ENCODE results near the gene PIGR. TPM values are rescaled to one million over a fixed set of nuclear protein-coding genes. Genes with fewer than 3 reads are reported as not detected.

Gene PIGR
- total RNA-seq, 1 experiment from 2014 or later, result 2.6 TPM

DNA sequence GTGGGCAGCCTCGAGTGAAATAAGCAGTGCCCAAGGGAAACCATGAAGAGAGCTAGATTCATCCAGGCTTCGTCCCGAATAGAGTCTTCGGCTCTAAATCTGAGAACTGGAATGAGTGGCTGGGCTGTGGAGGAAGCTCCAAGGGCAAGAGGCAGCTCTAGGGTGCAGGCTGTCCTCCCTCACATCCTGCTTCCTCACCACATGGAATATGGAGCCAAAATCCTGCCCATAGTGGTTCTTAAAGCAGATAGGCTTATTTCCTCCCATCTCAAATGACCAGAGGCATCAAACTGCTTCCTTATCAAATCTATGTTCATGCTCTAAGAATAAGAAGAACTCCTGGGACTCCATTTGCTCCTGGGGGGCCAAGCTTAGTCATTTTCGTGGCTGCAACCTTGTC lies 46.5 kb downstream of the PIGR start:
- no peaks in the 10 kb centered on the region for H4K20me1 ChIP-seq (ENCODE audit: insufficient read depth)
- no peak overlapping the region for H3K27ac ChIP-seq (ENCODE audit: low read depth, low read length)
- RAD21 ChIA-PET (ENCODE audit: low non-redundant PET in 1 of 2, low total read pairs in 2 of 2, uncharacterized antibody in 2 of 2, unreplicated experiment in 2 of 2), result no interaction called here
- no peak overlapping the region for H3K9ac ChIP-seq (ENCODE audit: low read length)
- POLR2A ChIA-PET, result no interaction called here
- H3K9me2 ChIP-seq (ENCODE audit: insufficient read depth), result no peaks in the 10 kb centered on the region
- H3K27me3 ChIP-seq (ENCODE audit: insufficient read depth, low read length), result no peaks in the 10 kb centered on the region
- H3K79me2 ChIP-seq (ENCODE audit: insufficient read depth, low read length), result no peaks in the 10 kb centered on the region
- peaks cover 9 to 20% of the 10 kb centered on the region in 2 experiments for H3K4me1 ChIP-seq (ENCODE audit: control insufficient read depth in 1 of 2, insufficient read depth in 2 of 2, low read length in 2 of 2)
- no peak overlapping the region for H3K4me3 ChIP-seq (replicated peaks in 1 of 2; ENCODE audit: low read depth in 1 of 2, low read length in 2 of 2)
- BruUV-seq (replicated peaks), result no TSS peak
- no peak overlapping the region for H3K4me2 ChIP-seq (ENCODE audit: low read length)
- ATAC-seq, result no peak
- H3K9me3 ChIP-seq (ENCODE audit: control insufficient read depth in 1 of 2, insufficient read depth in 1 of 2, low read depth in 1 of 2, low read length in 2 of 2), result no peaks in the 10 kb centered on the region
- H3K36me3 ChIP-seq (ENCODE audit: control insufficient read depth in 1 of 2, insufficient read depth in 2 of 2, low read length in 2 of 2), result no peaks in the 10 kb centered on the region
- intact Hi-C loops (cut with micrococcal nuclease), result no loop called here
- DNase-seq (ENCODE audit: low read depth, low spot score), result no peak
- H2AFZ ChIP-seq (ENCODE audit: low read depth, low read length, poor library complexity, severe bottlenecking), result no peak overlapping the region
- TF ChIP-seq CTCF (IDR thresholded peaks at IDR 0.05 in 2 of 3, conservative IDR thresholded peaks at IDR 0.05 in 1 of 3; ENCODE audit: borderline replicate concordance in 1 of 3, insufficient read depth in 1 of 3, low read depth in 2 of 3, low read length in 2 of 3) (no peak), SIN3A (IDR thresholded peaks at IDR 0.05; ENCODE audit: low read depth) (no peak), CBX3 (IDR thresholded peaks at IDR 0.05; ENCODE audit: low read depth) (no peak), TCF7L2 (IDR thresholded peaks at IDR 0.05; ENCODE audit: borderline replicate concordance, extremely low read depth, insufficient read depth, insufficient read length) (no peak), ELF1 (IDR thresholded peaks at IDR 0.05; ENCODE audit: borderline replicate concordance, low read depth) (no peak), ZNF274 (IDR thresholded peaks at IDR 0.05; ENCODE audit: low read depth, low read length) (no peak), CEBPB (IDR thresholded peaks at IDR 0.05; ENCODE audit: low read depth) (no peak)
- CTCF ChIA-PET, result interaction anchor here (2.0 kb wide), 1 partner anchor 13 kb away, joined by 5 read pairs; no protein-coding TSS in a partner anchor

DNA sequence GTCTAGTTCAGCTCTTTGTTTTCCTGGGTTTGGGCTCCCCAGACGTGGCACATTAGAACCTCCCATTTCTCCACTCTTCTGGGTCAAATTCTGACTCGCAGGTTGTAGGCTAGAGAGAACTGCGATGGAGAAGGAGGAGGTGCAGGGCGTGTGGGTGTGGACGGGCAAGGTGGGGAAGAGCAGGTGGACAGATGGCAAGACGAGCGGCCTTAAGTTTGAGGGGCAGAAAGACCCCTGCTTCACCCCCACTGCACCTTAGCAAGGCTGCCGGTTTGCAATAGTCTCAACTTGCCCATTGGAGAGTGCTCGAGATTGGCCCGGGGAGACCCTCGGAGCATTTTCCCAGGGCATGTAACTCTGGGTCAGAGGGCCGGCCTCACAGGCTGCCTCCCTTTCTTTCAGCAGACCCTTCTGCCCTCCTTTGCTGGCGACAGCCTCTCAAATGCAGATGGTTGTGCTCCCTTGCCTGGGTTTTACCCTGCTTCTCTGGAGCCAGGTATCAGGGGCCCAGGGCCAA lies 47.3 kb downstream of the PIGR start:
- ATAC-seq, result no peak
- Histone ChIP-seq H3K4me2 (ENCODE audit: low read length) (peak overlapping the region; percentile 63), H3K9me3 (ENCODE audit: control insufficient read depth in 1 of 2, insufficient read depth in 1 of 2, low read depth in 1 of 2, low read length in 2 of 2) (no peaks in the 10 kb centered on the region)
- no peak for TF ChIP-seq EZH2phosphoT487 (IDR thresholded peaks at IDR 0.05; ENCODE audit: borderline replicate concordance)
- TF ChIP-seq, protein P1, sequence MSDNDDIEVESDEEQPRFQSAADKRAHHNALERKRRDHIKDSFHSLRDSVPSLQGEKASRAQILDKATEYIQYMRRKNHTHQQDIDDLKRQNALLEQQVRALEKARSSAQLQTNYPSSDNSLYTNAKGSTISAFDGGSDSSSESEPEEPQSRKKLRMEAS (IDR thresholded peaks at IDR 0.05), result no peak
- no peak for TF ChIP-seq CBX3 (IDR thresholded peaks at IDR 0.05; ENCODE audit: low read depth)
- TF ChIP-seq YY1 (IDR thresholded peaks at IDR 0.05; ENCODE audit: extremely low read depth, insufficient replicate concordance, low read depth, low read length), result no peak
- TF ChIP-seq SRF (IDR thresholded peaks at IDR 0.05; ENCODE audit: low read depth), result no peak
- TF ChIP-seq FOSL1 (IDR thresholded peaks at IDR 0.05; ENCODE audit: low read depth), result no peak
- no peak for TF ChIP-seq CEBPB (IDR thresholded peaks at IDR 0.05; ENCODE audit: low read depth)
- TF ChIP-seq POLR2A (IDR thresholded peaks at IDR 0.05; ENCODE audit: borderline replicate concordance, extremely low read depth, insufficient read depth, insufficient read length), result no peak
- TF ChIP-seq, protein P2, sequence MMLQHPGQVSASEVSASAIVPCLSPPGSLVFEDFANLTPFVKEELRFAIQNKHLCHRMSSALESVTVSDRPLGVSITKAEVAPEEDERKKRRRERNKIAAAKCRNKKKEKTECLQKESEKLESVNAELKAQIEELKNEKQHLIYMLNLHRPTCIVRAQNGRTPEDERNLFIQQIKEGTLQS (IDR thresholded peaks at IDR 0.05), result no peak
- no peak for TF ChIP-seq EGR1 (IDR thresholded peaks at IDR 0.05; ENCODE audit: low read depth)
- TF ChIP-seq CTCF (IDR thresholded peaks at IDR 0.05 in 2 of 3, conservative IDR thresholded peaks at IDR 0.05 in 1 of 3; ENCODE audit: borderline replicate concordance in 1 of 3, insufficient read depth in 1 of 3, low read depth in 2 of 3, low read length in 2 of 3), result no peak

More for the DNA sequence above, 47.3 kb downstream of the PIGR start:
- ChIA-PET POLR2A (no interaction called here), RAD21 (ENCODE audit: low non-redundant PET in 1 of 2, low total read pairs in 2 of 2, uncharacterized antibody in 2 of 2, unreplicated experiment in 2 of 2) (no interaction called here), CTCF (interaction anchor here (0.9 to 2.0 kb wide), 2 partner anchors 13 to 33 kb away, joined by 3 to 5 read pairs; partner anchors contain the start of gene IL20)
- Histone ChIP-seq H3K36me3 (ENCODE audit: control insufficient read depth in 1 of 2, insufficient read depth in 2 of 2, low read length in 2 of 2) (no peaks in the 10 kb centered on the region), H2AFZ (ENCODE audit: low read depth, low read length, poor library complexity, severe bottlenecking) (no peak overlapping the region), H3K4me1 (ENCODE audit: control insufficient read depth in 1 of 2, insufficient read depth in 2 of 2, low read length in 2 of 2) (peaks cover 9 to 18% of the 10 kb centered on the region in 2 experiments), H3K27me3 (ENCODE audit: insufficient read depth, low read length) (no peaks in the 10 kb centered on the region), H3K79me2 (ENCODE audit: insufficient read depth, low read length) (no peaks in the 10 kb centered on the region), H3K9ac (ENCODE audit: low read length) (no peak overlapping the region), H3K9me2 (ENCODE audit: insufficient read depth) (no peaks in the 10 kb centered on the region), H4K20me1 (ENCODE audit: insufficient read depth) (no peaks in the 10 kb centered on the region), H3K27ac (ENCODE audit: low read depth, low read length) (no peak overlapping the region), H3K4me3 (replicated peaks in 1 of 2; ENCODE audit: low read depth in 1 of 2, low read length in 2 of 2) (no peak overlapping the region)
- no peak for DNase-seq (ENCODE audit: low read depth, low spot score)
- intact Hi-C loops (cut with micrococcal nuclease), result no loop called here
- no TSS peak for BruUV-seq (replicated peaks)

Data from HCT116 (cell line).